SKM-1 treated with dmso at 0.1 percent for 144 hours (cell line): ENCODE measurements around the gene CCDC61.

Source experiments
- DNase-seq: peaks from one replicate; lab custom pipeline; 2025; ENCODE audit not compliant: unreplicated experiment; lab: John Stamatoyannopoulos, UW

Gene CCDC61

DNA sequence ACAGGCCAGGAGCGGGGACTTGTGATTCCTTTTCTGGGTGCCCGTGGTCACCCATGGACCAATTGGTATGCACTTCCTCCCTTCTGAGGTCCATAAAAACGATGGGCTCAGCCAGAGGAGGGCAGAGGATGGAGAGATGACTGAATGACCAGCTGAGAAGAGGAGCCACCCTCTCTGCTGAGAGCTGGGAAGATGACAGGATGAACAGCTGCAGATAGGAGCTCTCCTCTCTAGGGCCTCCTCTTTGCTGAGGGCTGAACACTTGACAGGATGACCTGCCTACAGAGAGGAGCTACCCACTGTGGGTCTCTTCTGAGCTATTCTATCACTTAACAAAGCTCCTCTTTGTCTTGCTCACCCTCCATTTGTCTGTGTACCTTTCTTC lies 41.5 kb downstream of the CCDC61 start:
- no peak for DNase-seq

- DNase-seq: no peak
Measured at GRCh38 chr19:46040125-46040524, 44.9 kb downstream of the CCDC61 start.

DNA sequence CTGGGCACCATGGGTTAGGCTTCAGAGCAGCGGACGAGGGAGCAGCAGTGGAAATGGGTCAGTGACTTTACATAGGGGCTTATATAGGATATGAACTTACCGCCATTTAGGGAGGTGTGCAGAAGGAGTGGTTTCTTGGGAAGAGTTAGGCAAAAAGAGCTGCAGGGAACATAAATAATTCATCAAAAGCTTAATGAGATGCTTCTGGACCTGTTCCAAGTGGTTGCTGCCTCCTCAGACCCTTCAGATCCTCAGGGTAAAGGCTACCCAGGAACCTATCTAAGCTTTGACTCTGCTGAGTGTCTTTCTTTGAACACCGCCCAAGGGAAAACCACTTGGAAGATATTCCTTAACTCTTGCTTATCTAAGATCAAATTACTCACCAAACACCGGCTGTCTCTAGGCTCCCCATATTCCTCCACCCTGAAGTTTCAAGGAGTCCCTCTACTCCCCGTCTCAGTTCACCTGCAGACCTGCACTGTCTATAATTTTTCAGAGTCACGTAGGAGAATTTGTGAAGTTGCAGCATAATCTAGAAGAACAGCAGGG lies 45.8 kb downstream of the CCDC61 start, which contains the start of gene IGFL4:
IGFL4 (minus strand) TSS at position 51 of the 549 bp plus-strand sequence; CDS start at position 11, 40 bp downstream.
- no peak for DNase-seq

DNA sequence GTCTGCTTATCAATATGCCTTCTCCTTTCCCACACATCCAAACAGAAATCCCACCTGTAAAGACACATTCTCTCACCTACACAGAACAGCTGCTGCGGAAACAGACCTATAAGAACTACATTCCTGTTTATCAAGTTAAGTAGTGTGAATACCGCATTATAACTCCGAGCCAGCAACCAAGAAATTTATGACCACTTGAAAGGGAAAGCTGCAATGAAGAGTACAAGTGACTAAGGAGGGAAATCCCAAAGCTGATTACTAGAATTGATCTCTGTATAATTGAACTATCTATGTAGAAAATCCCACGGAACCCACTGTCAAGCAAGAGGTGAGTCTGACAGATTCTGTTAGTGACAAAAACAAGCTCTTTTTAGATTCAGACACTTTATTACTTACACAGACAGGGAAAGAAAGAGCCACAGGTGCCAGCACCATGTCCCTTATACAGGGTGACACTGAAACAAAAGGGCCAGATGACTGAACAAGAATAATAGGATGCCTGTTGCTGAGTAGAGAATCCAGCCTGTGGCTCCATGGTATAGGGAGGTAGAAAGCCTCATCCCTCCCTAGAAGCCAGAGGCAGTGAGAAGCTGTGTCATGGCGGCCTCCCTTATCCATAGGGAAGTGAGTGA lies 47.1 kb downstream of the CCDC61 start:
- DNase-seq: no peak

- no peak for DNase-seq
Measured at GRCh38 chr19:46043519-46043918, 48.3 kb downstream of the CCDC61 start.

DNA sequence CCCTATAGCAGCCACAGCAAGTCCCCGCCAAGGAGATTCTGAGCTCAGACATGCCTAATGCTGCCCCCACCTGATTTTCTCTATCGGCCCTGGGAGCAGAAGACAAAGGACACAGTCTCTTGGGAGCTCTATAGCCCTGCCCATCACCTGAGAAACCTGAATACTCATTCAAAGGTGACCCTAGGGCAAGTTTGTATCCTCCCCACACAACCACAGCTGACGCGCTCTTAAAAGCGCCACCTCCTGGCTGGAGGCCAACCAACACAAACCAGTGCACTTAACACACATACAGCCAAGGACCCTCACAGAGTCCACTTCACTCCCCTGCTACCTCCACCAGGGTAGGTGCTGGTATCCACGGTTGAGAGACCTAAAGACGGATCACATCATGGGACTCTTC lies 54.3 kb downstream of the CCDC61 start:
- DNase-seq: no peak

DNA sequence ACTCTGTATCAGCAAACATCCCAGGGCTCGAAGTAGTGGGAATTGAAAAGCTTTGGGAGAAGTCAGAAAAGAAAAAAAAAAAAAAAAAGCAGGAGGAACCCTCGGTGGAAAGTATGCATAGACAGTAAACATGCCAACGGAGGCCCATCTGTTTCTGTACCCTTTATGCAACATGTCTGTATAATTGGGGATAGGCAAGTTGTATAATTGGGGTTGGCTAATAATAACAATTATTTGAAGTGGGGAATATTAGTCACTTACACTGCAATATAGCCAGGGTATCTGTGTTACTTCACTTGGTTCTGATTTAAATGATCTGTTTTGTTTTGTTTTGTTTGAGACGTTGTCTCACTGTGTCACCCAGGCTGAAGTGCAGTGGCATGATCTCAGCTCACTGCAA lies 57.6 kb downstream of the CCDC61 start:
- no peak for DNase-seq

DNA sequence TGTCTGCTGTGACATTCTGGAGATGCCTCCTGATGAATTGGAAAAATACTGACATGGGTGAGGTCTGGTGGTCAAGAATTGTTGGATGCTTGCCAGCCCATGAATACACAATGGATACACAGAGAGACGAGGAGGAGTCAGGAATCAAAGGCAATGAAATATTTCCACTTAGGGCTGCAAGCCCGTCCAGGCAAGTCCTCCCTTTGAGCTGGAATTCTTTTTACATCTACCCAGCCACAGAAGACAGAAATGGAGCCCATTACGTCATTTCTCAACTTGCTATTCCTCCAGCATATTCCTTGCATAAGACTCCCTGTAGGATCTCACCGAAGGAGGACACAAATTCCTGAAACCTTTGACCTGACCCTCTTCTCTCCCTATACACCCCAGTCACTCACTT lies 61.3 kb downstream of the CCDC61 start:
- no peak for DNase-seq

DNA sequence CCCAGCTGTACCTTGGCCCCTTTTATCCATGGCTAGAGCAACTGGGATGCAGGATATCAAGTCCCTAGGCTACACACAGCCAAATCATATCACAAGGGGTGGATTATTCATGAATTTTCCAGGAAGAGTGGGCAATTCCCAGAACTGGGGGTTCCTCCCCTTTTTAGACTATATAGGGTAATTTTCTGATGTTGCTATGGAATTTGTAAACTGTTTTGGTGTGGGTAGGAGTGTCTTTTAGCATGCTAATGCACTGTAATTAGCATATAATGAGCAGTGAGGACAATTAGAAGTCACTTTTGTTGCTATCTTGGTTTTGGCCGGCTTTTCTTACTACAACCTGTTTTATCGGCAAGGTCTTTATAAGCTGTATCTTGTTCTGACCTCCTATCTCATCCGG lies 63.5 kb downstream of the CCDC61 start:
- no peak for DNase-seq

DNA sequence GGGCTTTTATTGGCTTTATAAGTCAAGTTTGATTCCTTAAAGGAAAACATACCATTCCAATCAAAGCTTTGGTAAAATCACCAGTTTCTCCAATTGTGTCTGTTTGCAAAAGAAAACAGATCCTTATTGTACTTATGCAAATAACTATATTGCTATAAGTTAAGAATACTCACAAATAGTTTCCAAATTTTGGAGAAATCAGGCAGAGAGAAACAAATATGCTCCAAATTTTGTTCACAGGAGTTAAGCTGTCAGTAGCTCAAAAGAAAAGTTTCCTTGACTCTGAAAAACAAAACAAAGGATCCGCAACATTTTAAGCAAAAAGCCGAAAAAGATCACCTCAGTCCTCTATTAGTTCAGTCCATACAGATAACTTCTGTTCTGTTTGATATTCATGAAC lies 64.7 kb downstream of the CCDC61 start:
- no peak for DNase-seq

DNA sequence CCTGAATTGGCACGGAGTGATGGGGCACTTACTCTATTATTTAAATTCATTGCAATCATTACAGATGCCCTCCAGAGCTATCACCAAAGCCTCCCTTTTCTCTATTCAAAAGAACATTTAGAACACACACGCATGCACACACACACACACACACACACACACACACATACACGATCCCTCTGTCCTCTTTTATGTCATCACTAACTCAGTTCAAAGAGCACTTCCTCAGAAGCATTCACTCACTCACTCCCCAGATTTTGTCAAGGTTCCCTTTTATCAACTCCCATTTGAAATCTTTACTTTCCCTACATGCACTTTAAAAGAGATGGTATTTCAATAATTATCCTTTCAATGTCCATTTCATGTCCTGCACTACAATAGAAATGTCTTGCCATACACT lies 67.9 kb downstream of the CCDC61 start:
- no peak for DNase-seq

DNA sequence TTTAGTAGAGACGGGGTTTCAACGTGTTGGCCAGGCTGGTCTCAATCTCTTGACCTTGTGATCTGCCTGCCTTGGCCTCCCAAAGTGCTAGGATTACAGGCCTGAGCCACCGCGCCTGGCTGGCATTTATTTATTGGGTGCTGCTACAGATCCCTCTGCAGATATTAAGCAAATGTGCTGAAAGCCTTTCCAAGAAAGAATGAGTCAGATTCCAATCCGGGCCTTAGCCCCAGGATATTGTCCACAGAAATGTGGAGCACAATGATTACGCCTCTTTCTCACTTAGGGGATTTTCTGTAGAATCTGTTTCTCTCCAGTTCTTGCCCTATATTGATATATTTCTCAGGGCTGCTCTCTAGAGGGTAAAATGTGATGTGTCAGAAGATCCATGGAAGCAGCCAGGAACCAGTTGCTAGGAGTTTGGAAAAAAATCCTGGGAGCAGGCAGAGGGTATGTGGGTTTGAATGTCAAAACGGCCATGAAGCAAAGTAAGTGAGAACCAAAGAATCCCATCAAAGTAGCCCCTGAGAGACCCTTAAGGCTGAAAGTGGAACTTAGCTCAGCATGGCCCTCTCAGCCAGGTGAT lies 70.3 kb downstream of the CCDC61 start:
- no peak for DNase-seq

- DNase-seq: no peak
Measured at GRCh38 chr19:46066471-46066870, 71.2 kb downstream of the CCDC61 start.

- DNase-seq: no peak
Measured at GRCh38 chr19:46067691-46068090, 72.4 kb downstream of the CCDC61 start.
